GM13977 (cell line): ENCODE results near the gene SOCS3.
A peak's percentile ranks its signal among the peaks of the same experiment; 100 is the strongest.

Experiments
- DNase-seq: peaks from one replicate; pipeline ENCODE4 v3.0.0; 2012; ENCODE audit warnings: low spot score
- CTCF ChIP-seq: IDR thresholded peaks from 2 replicates; pipeline ENCODE4 v1.5.1; 2012; ENCODE audit warnings: mild to moderate bottlenecking, control low read depth; ENCODE audit not compliant: insufficient read depth; ENCODE audit errors: extremely low read depth, missing control alignments
- in situ Hi-C: fragments of 300-500 bp; cut with MboI; formaldehyde crosslinking; loops from one replicate; pipeline ENCODE4 v1.12.0; 2022; ENCODE audit warnings: low sequenced_read_pairs, low pct_unique_long_range_greater_than_20kb, mixed read lengths, inconsistent platforms; ENCODE audit not compliant: unreplicated experiment

SOCS3 gene

GRCh38 chr17:78362671-78363070 lies 2.8 kb upstream of the SOCS3 start:
- no peak for TF ChIP-seq CTCF
- no peak for DNase-seq
- in situ Hi-C loops: no loop called here

GRCh38 chr17:78362232-78362631 lies 2.4 kb upstream of the SOCS3 start:
- in situ Hi-C loops: no loop called here

GRCh38 chr17:78361225-78361701 lies 1.4 kb upstream of the SOCS3 start:
- no peak for TF ChIP-seq CTCF
- DNase-seq: no peak
- in situ Hi-C loops: no loop called here

More at GRCh38 chr17:78362232-78362631, 2.4 kb upstream of the SOCS3 start:
- no peak for TF ChIP-seq CTCF
- no peak for DNase-seq

- in situ Hi-C loops: no loop called here
- peak; percentile 93 for DNase-seq
- TF ChIP-seq CTCF: peak; percentile 96
Observed at GRCh38 chr17:78360371-78361224, 721 bp upstream of the SOCS3 start.

- in situ Hi-C loops: no loop called here
- no peak for TF ChIP-seq CTCF
- DNase-seq: no peak
Observed at GRCh38 chr17:78359321-78359996, 418 bp downstream of the SOCS3 start.

GRCh38 chr17:78358538-78359320 lies 1.1 kb downstream of the SOCS3 start:
- peak; percentile 65 for DNase-seq
- in situ Hi-C loops: no loop called here
- TF ChIP-seq CTCF: no peak
